Karpas-422 (cell line): ENCODE data around the gene CAPNS2. TPM values are rescaled to one million over a fixed set of nuclear protein-coding genes. Genes with fewer than 3 reads are reported as not detected.

Source experiments
- DNase-seq: peaks from one replicate; pipeline ENCODE4 v3.0.0-alpha.2; 2015
- H2AFZ ChIP-seq: fragments of 200-600 bp; sonication (generic); 2 replicates; pipeline ENCODE4 v1.6.1; 2014; ENCODE audit warnings: antibody characterized with exemption, low read length, mixed read lengths
- H3K27ac ChIP-seq: fragments of 200-600 bp; sonication (generic); 2 replicates; pipeline ENCODE4 v1.5.1; 2014; ENCODE audit warnings: mild to moderate bottlenecking, low read length, moderate library complexity
- H3K27me3 ChIP-seq: fragments of 200-600 bp; sonication (generic); 2 replicates; pipeline ENCODE4 v1.6.1; 2014; ENCODE audit warnings: low read length, mixed read lengths
- H3K36me3 ChIP-seq: fragments of 200-600 bp; sonication (generic); 2 replicates; pipeline ENCODE4 v1.6.1; 2014; ENCODE audit warnings: low read length, mixed read lengths; ENCODE audit not compliant: insufficient read depth
- H3K4me1 ChIP-seq: fragments of 200-600 bp; sonication (generic); 2 replicates; pipeline ENCODE4 v1.6.1; 2014; ENCODE audit warnings: mild to moderate bottlenecking, low read length, mixed read lengths
- H3K4me2 ChIP-seq: fragments of 200-600 bp; sonication (generic); 2 replicates; pipeline ENCODE4 v1.6.1; 2014; ENCODE audit warnings: low read length, low read depth, mild to moderate bottlenecking; ENCODE audit not compliant: poor library complexity, severe bottlenecking
- H3K4me3 ChIP-seq: fragments of 200-600 bp; sonication (generic); 2 replicates; pipeline ENCODE4 v1.5.1; 2014; ENCODE audit warnings: mild to moderate bottlenecking, antibody characterized with exemption, low read length, mixed read lengths
- H3K79me2 ChIP-seq: fragments of 200-600 bp; sonication (generic); 2 replicates; pipeline ENCODE4 v1.6.1; 2014; ENCODE audit warnings: mild to moderate bottlenecking, low read length, mixed read lengths
- H3K9ac ChIP-seq: fragments of 200-600 bp; sonication (generic); 2 replicates; pipeline ENCODE4 v1.6.0; 2014; ENCODE audit warnings: low read length
- H3K9me2 ChIP-seq: fragments of 200-600 bp; sonication (generic), shearing (Covaris generic); replicated peaks from 2 replicates; pipeline ENCODE4 v1.6.0; 2014; ENCODE audit warnings: mild to moderate bottlenecking, low read length, moderate library complexity; ENCODE audit not compliant: insufficient read depth
- H3K9me3 ChIP-seq: fragments of 300-700, 200-600 bp; sonication (generic); 2 replicates; pipeline ENCODE4 v1.6.1; 2014; ENCODE audit warnings: low read length, mixed read lengths
- H4K20me1 ChIP-seq: fragments of 200-600 bp; sonication (generic); 2 replicates; pipeline ENCODE4 v1.6.1; 2014; ENCODE audit warnings: mild to moderate bottlenecking, antibody characterized with exemption, low read length, low read depth; ENCODE audit not compliant: insufficient read depth
- total RNA-seq: library from RNA; depleted of rRNA; stranded (reverse); fragments of >200 nt; shearing (Covaris generic); gene quantifications from 2 replicates; pipeline ENCODE4 v1.2.3, GENCODE V29; 2014; ENCODE audit warnings: low replicate concordance; rRNA removed

Gene CAPNS2
- not detected in 2 replicates for total RNA-seq

DNA sequence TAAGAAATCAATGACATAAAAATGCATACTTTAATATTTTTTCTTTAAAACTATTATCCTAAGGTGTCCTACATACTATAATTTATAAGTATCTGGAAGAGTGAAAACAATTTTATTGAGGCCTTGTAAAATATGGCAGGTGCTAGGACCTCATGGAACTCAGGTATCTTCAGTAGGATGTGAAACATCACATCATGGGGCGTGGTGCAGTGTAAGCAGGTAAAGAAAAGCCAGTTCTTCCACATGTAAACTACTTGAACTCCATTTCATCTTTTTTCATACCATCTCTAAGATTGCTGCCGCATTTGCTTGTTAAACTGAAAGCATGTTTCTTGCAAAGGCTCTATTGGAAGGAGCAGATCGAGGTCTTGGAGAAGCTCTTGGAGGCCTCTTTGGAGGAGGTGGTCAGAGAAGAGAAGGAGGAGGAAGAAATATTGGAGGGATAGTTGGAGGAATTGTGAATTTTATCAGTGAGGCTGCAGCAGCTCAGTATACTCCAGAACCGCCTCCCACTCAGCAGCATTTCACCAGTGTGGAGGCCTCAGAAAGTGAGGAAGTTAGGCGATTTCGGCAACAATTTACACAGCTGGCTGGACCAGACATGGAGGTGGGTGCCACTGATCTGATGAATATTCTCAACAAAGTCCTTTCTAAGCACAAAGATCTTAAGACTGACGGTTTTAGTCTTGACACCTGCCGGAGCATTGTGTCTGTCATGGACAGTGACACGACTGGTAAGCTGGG lies at the start of gene CAPNS2:
Gene CAPNS2, plus strand, starts transcription at position 253 of the 744 bp plus-strand sequence. Its CDS starts 73 bp downstream, at position 326.
- no peak within 1 kb of the TSS for H3K9ac ChIP-seq
- H4K20me1 ChIP-seq, result no peaks in the 10 kb centered on the region
- no peaks in the 10 kb centered on the region for H3K36me3 ChIP-seq
- H3K4me2 ChIP-seq, result no peak within 1 kb of the TSS
- DNase-seq, result no peak
- H3K27me3 ChIP-seq, result no peaks in the 10 kb centered on the region
- H3K79me2 ChIP-seq, result no peaks in the 10 kb centered on the region
- H3K9me2 ChIP-seq, result no peaks in the 10 kb centered on the region
- no peak within 1 kb of the TSS for H3K4me3 ChIP-seq
- peaks cover 3% of the 10 kb centered on the region; the same call in 1 of the 2 replicates for H3K4me1 ChIP-seq
- no peak within 1 kb of the TSS for H3K27ac ChIP-seq
- H2AFZ ChIP-seq, result no peak within 1 kb of the TSS
- no peaks in the 10 kb centered on the region for H3K9me3 ChIP-seq

DNA sequence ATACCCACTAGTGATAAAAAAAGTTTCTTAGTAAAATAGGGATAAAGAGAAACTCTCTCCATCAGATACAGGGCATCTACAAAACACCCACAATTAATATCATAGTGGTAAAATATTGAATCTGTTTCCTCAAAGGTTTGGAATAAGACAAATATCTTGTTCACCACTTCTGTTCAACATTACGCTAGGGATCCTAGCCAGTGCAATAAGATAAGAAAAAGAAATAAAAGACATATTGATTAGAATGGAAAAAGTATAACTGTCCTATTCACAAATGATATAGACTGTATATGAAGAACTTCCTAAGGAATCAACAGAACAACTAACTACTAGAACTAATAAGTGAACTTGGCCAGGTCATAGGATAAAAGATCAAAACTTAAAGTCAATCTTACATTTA lies 44.7 kb upstream of the CAPNS2 start:
- H2AFZ ChIP-seq, result no peak overlapping the region
- H3K27ac ChIP-seq, result no peak overlapping the region
- no peaks in the 10 kb centered on the region for H3K36me3 ChIP-seq
- no peaks in the 10 kb centered on the region for H4K20me1 ChIP-seq
- no peak overlapping the region for H3K4me3 ChIP-seq
- H3K9me3 ChIP-seq, result no peaks in the 10 kb centered on the region
- no peaks in the 10 kb centered on the region for H3K27me3 ChIP-seq
- H3K9me2 ChIP-seq, result no peaks in the 10 kb centered on the region
- H3K4me1 ChIP-seq, result no peaks in the 10 kb centered on the region
- DNase-seq, result no peak
- no peaks in the 10 kb centered on the region for H3K79me2 ChIP-seq
- H3K4me2 ChIP-seq, result no peak overlapping the region
- no peak overlapping the region for H3K9ac ChIP-seq

- no peak overlapping the region for H3K4me3 ChIP-seq
- no peak overlapping the region for H3K27ac ChIP-seq
- H3K9me2 ChIP-seq, result no peaks in the 10 kb centered on the region
- H4K20me1 ChIP-seq, result no peaks in the 10 kb centered on the region
- no peaks in the 10 kb centered on the region for H3K27me3 ChIP-seq
- H3K79me2 ChIP-seq, result no peaks in the 10 kb centered on the region
- H3K9me3 ChIP-seq, result no peaks in the 10 kb centered on the region
- no peaks in the 10 kb centered on the region for H3K36me3 ChIP-seq
- H3K9ac ChIP-seq, result no peak overlapping the region
- H2AFZ ChIP-seq, result no peak overlapping the region
- no peaks in the 10 kb centered on the region for H3K4me1 ChIP-seq
- no peak for DNase-seq
- no peak overlapping the region for H3K4me2 ChIP-seq
These were observed 40.0 kb upstream of the CAPNS2 start for GRCh38 chr16:55526441-55526840.

- no peaks in the 10 kb centered on the region for H3K36me3 ChIP-seq
- no peaks in the 10 kb centered on the region for H3K9me3 ChIP-seq
- no peaks in the 10 kb centered on the region for H3K9me2 ChIP-seq
- H3K27me3 ChIP-seq, result no peaks in the 10 kb centered on the region
- no peak overlapping the region for H3K4me3 ChIP-seq
- H3K4me1 ChIP-seq, result no peaks in the 10 kb centered on the region
- no peak overlapping the region for H3K27ac ChIP-seq
- no peak overlapping the region for H2AFZ ChIP-seq
- no peak for DNase-seq
- H3K9ac ChIP-seq, result no peak overlapping the region
- H3K79me2 ChIP-seq, result no peaks in the 10 kb centered on the region
- no peak overlapping the region for H3K4me2 ChIP-seq
- no peaks in the 10 kb centered on the region for H4K20me1 ChIP-seq
These were observed 38.6 kb upstream of the CAPNS2 start for GRCh38 chr16:55527885-55528284.

DNA sequence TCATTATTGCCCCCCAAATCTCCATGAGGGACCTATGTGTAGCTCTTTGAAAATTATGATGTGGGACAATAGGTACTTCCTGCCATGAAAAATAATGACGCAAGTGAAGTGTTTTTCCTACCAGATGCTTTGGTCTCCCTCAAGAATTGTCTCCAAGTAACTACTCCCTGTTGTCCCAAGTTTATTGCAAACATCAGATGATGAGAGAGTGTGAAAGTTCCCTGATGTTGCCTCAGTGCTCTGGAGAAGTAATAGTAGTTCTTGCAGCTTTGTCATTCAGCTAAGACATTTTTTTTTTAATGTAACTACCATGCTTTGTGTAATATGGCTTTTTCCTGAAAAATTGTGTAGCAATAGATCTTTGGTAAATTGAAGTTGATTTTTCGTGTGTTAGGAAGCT lies 37.5 kb upstream of the CAPNS2 start:
- Histone ChIP-seq H3K9me2 (no peaks in the 10 kb centered on the region), H3K27ac (no peak overlapping the region), H3K4me1 (no peaks in the 10 kb centered on the region), H3K9ac (no peak overlapping the region), H4K20me1 (no peaks in the 10 kb centered on the region), H3K4me3 (no peak overlapping the region), H2AFZ (no peak overlapping the region), H3K79me2 (no peaks in the 10 kb centered on the region), H3K36me3 (no peaks in the 10 kb centered on the region), H3K4me2 (no peak overlapping the region), H3K27me3 (no peaks in the 10 kb centered on the region), H3K9me3 (no peaks in the 10 kb centered on the region)
- DNase-seq, result no peak

DNA sequence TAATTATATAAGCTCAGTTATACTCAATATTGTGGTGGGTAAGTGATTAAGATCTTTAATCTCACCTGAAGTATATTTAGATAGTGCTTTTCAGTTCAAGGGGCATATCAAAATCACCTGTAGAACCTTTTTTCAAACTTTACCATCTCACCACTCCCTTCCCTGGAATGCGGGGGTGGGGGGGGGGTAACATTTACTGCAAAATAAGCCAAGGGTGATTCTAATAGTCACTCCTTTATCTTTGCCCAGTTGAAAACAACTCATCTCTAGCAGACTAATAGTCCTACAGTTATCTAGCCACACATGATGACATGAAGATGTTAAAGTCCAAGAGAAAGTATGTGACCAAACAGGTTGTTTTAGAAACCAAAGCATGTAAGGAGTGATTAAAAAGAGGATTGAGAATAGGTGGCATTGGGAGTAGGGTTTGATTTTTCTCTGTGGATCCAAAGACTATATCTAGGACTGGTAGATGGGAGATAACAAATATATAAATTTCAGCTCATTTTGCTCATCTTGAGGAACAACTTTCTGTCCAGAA lies 36.1 kb upstream of the CAPNS2 start:
- no peaks in the 10 kb centered on the region for H3K36me3 ChIP-seq
- H3K27ac ChIP-seq, result no peak overlapping the region
- H3K4me2 ChIP-seq, result no peak overlapping the region
- H2AFZ ChIP-seq, result no peak overlapping the region
- no peaks in the 10 kb centered on the region for H4K20me1 ChIP-seq
- no peaks in the 10 kb centered on the region for H3K4me1 ChIP-seq
- H3K9me3 ChIP-seq, result no peaks in the 10 kb centered on the region
- H3K27me3 ChIP-seq, result no peaks in the 10 kb centered on the region
- no peak overlapping the region for H3K4me3 ChIP-seq
- no peaks in the 10 kb centered on the region for H3K9me2 ChIP-seq
- H3K79me2 ChIP-seq, result no peaks in the 10 kb centered on the region
- no peak overlapping the region for H3K9ac ChIP-seq
- no peak for DNase-seq

DNA sequence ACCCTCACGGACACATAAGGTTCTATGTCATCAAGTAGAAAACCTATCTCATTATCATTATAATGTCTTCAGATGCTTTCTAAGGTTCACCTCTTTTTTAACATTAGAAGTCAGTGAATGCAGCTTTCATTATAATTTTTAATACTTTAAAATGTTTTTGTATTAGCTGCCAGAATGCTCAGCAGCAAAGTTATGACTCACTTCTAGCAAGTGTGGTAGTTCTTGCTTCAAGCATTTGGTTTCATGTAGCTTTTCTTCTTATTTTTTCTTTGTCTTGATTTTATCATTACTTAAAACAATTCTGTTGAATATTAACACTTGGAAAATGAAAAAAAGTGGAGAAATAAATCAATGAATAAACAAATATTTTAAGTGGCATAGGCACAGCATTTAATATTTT lies 34.3 kb upstream of the CAPNS2 start:
- Histone ChIP-seq H3K9ac (no peak overlapping the region), H3K27me3 (no peaks in the 10 kb centered on the region), H3K4me3 (no peak overlapping the region), H3K4me2 (no peak overlapping the region), H3K36me3 (no peaks in the 10 kb centered on the region), H3K9me2 (no peaks in the 10 kb centered on the region), H4K20me1 (no peaks in the 10 kb centered on the region), H2AFZ (no peak overlapping the region), H3K9me3 (no peaks in the 10 kb centered on the region), H3K79me2 (no peaks in the 10 kb centered on the region), H3K4me1 (no peaks in the 10 kb centered on the region), H3K27ac (no peak overlapping the region)
- no peak for DNase-seq

DNA sequence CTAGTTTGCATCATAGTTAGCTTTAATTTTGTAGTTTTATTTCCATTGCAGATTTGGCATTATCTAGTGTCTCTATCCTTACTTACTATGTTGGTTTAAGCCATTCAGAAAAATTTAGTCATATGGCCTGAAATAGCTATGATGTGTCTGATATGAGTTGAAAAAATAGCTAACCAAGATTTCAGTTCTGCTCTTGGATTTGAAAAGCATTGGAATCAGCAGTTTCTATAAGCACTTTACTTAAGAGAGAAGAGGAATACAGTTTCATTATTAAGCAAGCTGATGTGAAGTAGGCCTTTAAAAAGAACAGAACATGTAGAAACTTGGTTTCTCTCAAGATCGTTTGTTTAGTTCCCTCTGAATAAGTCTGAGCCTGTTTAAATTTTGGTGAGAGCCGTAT lies 31.7 kb upstream of the CAPNS2 start:
- H3K27ac ChIP-seq, result no peak overlapping the region

More for the DNA sequence above, 31.7 kb upstream of the CAPNS2 start:
- H3K79me2 ChIP-seq, result no peaks in the 10 kb centered on the region
- no peak for DNase-seq
- H2AFZ ChIP-seq, result no peak overlapping the region
- H4K20me1 ChIP-seq, result no peaks in the 10 kb centered on the region
- H3K4me1 ChIP-seq, result no peaks in the 10 kb centered on the region
- no peak overlapping the region for H3K4me3 ChIP-seq
- H3K4me2 ChIP-seq, result no peak overlapping the region
- no peaks in the 10 kb centered on the region for H3K27me3 ChIP-seq
- no peaks in the 10 kb centered on the region for H3K36me3 ChIP-seq
- H3K9me2 ChIP-seq, result no peaks in the 10 kb centered on the region
- no peaks in the 10 kb centered on the region for H3K9me3 ChIP-seq
- no peak overlapping the region for H3K9ac ChIP-seq
